ENCODE measurements around the gene SPP1.

DNA sequence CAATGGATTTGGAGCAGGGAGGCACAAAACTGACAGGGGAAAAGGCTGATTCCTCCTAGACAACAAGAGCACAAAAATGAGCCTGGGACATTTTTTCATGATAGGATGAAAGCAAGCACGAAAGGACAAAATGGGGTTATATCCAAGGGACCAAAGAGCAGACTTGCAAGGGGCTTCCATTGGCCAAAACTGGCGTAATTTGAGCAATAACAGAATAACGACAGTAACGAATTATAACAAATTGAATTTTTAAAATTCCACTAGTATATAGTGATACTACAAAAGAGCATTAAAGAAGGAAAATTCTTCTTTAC lies 10.3 kb downstream of the SPP1 start:
- TF ChIP-seq, protein P1, sequence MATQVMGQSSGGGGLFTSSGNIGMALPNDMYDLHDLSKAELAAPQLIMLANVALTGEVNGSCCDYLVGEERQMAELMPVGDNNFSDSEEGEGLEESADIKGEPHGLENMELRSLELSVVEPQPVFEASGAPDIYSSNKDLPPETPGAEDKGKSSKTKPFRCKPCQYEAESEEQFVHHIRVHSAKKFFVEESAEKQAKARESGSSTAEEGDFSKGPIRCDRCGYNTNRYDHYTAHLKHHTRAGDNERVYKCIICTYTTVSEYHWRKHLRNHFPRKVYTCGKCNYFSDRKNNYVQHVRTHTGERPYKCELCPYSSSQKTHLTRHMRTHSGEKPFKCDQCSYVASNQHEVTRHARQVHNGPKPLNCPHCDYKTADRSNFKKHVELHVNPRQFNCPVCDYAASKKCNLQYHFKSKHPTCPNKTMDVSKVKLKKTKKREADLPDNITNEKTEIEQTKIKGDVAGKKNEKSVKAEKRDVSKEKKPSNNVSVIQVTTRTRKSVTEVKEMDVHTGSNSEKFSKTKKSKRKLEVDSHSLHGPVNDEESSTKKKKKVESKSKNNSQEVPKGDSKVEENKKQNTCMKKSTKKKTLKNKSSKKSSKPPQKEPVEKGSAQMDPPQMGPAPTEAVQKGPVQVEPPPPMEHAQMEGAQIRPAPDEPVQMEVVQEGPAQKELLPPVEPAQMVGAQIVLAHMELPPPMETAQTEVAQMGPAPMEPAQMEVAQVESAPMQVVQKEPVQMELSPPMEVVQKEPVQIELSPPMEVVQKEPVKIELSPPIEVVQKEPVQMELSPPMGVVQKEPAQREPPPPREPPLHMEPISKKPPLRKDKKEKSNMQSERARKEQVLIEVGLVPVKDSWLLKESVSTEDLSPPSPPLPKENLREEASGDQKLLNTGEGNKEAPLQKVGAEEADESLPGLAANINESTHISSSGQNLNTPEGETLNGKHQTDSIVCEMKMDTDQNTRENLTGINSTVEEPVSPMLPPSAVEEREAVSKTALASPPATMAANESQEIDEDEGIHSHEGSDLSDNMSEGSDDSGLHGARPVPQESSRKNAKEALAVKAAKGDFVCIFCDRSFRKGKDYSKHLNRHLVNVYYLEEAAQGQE (IDR thresholded peaks at IDR 0.05; ENCODE audit: low read depth, low read length), result no peak
- TF ChIP-seq GABPA (IDR thresholded peaks at IDR 0.05; ENCODE audit: low read depth), result no peak
- TF ChIP-seq POLR2AphosphoS5 (IDR thresholded peaks at IDR 0.05; ENCODE audit: low read depth, low read length), result no peak
- TF ChIP-seq, protein P2, sequence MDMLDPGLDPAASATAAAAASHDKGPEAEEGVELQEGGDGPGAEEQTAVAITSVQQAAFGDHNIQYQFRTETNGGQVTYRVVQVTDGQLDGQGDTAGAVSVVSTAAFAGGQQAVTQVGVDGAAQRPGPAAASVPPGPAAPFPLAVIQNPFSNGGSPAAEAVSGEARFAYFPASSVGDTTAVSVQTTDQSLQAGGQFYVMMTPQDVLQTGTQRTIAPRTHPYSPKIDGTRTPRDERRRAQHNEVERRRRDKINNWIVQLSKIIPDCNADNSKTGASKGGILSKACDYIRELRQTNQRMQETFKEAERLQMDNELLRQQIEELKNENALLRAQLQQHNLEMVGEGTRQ (IDR thresholded peaks at IDR 0.05; ENCODE audit: borderline replicate concordance, low read depth, low read length), result no peak
- TF ChIP-seq, protein P3, sequence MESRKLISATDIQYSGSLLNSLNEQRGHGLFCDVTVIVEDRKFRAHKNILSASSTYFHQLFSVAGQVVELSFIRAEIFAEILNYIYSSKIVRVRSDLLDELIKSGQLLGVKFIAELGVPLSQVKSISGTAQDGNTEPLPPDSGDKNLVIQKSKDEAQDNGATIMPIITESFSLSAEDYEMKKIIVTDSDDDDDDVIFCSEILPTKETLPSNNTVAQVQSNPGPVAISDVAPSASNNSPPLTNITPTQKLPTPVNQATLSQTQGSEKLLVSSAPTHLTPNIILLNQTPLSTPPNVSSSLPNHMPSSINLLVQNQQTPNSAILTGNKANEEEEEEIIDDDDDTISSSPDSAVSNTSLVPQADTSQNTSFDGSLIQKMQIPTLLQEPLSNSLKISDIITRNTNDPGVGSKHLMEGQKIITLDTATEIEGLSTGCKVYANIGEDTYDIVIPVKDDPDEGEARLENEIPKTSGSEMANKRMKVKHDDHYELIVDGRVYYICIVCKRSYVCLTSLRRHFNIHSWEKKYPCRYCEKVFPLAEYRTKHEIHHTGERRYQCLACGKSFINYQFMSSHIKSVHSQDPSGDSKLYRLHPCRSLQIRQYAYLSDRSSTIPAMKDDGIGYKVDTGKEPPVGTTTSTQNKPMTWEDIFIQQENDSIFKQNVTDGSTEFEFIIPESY (IDR thresholded peaks at IDR 0.05; ENCODE audit: borderline replicate concordance, low read depth), result no peak
- TF ChIP-seq, protein P4, sequence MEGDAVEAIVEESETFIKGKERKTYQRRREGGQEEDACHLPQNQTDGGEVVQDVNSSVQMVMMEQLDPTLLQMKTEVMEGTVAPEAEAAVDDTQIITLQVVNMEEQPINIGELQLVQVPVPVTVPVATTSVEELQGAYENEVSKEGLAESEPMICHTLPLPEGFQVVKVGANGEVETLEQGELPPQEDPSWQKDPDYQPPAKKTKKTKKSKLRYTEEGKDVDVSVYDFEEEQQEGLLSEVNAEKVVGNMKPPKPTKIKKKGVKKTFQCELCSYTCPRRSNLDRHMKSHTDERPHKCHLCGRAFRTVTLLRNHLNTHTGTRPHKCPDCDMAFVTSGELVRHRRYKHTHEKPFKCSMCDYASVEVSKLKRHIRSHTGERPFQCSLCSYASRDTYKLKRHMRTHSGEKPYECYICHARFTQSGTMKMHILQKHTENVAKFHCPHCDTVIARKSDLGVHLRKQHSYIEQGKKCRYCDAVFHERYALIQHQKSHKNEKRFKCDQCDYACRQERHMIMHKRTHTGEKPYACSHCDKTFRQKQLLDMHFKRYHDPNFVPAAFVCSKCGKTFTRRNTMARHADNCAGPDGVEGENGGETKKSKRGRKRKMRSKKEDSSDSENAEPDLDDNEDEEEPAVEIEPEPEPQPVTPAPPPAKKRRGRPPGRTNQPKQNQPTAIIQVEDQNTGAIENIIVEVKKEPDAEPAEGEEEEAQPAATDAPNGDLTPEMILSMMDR (IDR thresholded peaks at IDR 0.05), result peak; percentile 11; the same call in 1 of the 2 replicates

Data from SK-N-SH (cell line).